Activated CD4-positive, alpha-beta T cell treated with anti-CD3 and anti-CD28 coated beads for 48 hours (primary cell): ENCODE results near the gene KIF26A.

Experiments used
- DNase-seq: peaks from one replicate; pipeline ENCODE4 v3.0.0-alpha.2; 2020

The KIF26A gene

GRCh38 chr14:104133496-104133895 lies 4.9 kb upstream of the KIF26A start:
- DNase-seq, result no peak

- no peak for DNase-seq
Observed at GRCh38 chr14:104134061-104134965, 4.1 kb upstream of the KIF26A start.

GRCh38 chr14:104135121-104135903 lies 3.1 kb upstream of the KIF26A start:
- peak; percentile 48 for DNase-seq

DNA sequence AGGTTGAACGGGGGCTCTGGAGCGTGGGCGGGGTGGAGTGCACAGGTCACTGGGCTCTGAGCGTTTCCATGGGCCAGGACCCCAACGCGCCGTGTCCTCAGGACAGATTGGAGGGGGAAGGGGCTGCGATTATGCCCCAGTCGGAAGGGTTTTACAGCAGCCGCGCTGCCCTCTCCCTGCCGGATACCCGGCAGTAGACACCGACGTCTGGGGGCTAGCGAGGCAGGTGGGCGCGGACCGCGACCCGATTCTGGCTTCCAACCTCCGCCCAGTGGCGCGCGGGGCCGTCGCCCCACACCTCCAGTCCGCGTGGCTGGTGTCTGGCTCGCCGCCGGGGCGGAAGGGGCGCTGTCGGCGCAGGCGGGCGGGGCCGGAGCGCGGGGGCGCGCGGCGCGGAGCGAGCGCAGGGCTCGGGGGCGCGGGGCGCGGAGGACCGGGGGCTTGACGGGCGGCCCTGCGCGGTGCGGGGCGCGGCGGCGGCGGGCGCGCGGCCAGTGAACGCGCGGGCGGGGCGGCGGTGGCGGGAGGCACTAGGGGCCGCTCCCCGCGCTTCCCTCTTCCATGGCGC lies 2.4 kb upstream of the KIF26A start:
- peak; percentile 21 for DNase-seq

- DNase-seq, result peak; percentile 23
Observed at GRCh38 chr14:104136472-104137296, 1.7 kb upstream of the KIF26A start.

DNA sequence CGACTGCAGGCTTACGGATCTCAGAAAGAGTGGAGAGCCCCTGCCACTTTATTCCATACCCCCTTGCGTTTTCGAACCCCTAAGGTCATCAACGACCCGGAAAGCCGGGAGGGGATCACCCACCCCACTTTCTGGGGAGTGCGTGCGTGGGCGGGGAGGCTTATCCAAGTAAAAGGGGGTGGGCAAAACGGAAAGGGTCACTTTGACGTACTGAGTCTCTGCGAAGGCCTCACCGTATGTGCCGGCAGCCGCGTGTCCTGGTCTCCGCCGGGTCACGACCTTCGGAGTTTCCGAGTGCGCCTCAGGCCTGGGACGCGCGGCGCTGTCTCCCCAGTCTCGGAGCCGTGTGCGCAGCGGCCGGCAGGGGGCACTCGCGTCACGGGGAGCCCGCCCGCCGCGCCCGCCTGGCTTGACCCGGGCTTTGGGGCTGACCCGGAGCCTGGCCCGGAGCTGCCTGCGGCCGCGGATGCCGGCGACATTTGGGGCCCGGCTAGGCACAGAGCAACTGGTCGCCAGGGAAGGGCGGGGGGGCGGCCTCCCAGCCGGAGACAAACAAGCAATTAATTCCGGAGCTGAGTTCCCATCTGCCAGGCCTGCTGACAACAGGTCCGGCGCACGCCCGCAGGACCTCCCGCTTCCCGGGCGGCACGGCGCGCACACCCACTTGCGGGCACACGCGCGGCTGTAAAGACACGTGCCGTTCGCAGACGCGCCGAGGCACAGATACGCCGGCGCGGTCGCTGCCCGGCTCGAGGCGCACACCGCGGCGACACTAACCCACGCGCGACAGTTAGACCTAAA lies 890 bp upstream of the KIF26A start:
- peak; percentile 79 for DNase-seq

- no peak for DNase-seq
Observed at GRCh38 chr14:104138718-104139459, 502 bp downstream of the KIF26A start.

GRCh38 chr14:104139460-104140212 lies 1.2 kb downstream of the KIF26A start:
- DNase-seq, result no peak

DNA sequence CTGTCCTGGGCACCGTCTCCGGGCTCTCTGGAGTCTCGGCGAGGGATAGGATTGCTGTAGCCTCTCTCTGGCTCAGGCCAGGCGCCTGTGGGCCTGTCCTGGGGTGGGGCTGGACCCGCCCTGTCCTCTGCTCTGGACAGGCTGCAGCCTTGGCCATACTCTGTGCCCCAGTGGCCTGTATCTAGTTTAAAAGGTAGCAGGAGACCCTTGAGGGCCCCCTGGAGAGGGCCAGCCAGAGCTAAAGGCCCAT lies 1.8 kb downstream of the KIF26A start:
- DNase-seq, result no peak

DNA sequence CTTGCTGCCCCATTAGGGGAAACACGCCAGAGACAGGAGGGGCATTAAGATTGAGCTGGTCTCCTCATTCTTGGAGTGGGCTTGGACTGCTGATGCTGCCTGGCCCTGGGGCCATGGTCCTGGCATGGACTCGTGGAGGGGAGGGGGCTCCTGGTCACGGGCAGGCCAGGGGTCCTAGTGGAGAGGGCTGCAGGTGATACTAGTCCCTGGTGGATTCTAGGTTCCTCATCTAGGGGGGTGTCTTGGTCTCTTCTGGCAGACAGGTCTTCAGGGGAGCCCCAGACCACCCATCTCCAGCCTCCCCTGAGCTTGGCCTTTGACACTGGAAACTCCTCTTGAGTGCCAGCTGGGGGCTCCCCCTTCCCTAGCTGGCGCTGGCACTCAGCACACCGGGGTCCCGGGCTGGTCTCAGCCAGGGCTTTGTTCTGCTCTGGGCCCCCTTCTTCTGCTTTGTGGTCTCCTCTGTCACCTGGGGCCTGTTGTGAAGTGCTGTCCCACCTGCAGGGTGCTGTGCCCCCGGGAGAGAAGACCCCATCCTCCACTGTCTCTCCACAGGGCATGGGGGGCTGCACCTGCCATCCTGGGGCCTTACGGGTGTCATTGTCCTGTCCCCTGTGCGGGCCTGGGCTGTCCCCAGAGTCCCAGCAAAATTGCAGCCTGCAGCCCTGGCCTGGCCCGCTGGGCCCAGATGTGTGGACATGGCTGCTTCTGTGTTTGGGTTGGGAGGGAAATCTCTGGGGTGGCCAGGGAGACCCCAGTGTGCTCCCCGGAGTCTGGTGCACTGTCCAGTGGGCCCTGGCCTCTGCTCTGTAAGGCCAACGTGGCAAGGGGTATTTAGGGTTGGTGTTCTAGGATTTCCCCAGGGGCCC lies 2.3 kb downstream of the KIF26A start:
- no peak for DNase-seq

GRCh38 chr14:104141621-104142091 lies 3.3 kb downstream of the KIF26A start:
- no peak for DNase-seq

DNA sequence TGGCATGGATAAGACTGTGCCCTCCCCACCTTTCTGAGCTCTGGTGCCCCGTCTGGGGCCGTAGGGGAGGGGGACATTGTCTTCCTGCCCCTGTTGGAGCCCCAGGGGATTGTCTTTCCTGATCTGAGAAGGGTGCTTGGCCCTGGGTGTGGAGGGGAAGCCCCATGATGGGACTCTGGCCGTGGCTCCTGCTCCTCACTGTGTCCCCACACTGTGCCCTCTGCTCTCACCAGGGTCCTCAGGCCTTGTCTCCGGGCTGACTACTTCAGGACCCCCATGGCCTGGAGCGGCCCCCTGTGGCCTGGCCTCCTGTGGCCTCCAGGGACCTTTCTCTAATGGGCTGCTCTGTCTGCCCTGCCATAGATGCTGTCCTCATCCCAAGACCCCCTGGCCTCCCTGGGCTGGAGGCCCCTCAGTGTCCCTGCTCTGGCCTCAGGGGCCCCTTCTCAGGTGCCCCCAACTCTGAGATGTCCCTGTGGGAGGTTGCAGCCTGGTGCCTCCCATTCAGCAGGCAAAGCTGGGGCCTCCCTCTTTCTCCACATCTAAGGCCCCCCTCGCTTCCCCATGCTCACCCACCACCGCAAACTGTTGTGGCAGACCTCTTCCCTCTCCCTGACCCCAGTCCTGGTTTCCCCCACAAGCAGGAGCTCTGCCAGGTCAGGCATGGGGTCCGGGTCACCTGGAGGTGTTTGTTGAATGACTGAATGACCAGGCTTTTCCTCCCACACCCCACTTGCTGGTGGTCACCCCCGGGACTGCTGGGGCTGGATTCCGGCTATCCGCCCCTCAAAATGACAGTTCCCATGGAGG lies 4.0 kb downstream of the KIF26A start:
- no peak for DNase-seq

- no peak for DNase-seq
Observed at GRCh38 chr14:104142946-104143470, 4.6 kb downstream of the KIF26A start.

DNA sequence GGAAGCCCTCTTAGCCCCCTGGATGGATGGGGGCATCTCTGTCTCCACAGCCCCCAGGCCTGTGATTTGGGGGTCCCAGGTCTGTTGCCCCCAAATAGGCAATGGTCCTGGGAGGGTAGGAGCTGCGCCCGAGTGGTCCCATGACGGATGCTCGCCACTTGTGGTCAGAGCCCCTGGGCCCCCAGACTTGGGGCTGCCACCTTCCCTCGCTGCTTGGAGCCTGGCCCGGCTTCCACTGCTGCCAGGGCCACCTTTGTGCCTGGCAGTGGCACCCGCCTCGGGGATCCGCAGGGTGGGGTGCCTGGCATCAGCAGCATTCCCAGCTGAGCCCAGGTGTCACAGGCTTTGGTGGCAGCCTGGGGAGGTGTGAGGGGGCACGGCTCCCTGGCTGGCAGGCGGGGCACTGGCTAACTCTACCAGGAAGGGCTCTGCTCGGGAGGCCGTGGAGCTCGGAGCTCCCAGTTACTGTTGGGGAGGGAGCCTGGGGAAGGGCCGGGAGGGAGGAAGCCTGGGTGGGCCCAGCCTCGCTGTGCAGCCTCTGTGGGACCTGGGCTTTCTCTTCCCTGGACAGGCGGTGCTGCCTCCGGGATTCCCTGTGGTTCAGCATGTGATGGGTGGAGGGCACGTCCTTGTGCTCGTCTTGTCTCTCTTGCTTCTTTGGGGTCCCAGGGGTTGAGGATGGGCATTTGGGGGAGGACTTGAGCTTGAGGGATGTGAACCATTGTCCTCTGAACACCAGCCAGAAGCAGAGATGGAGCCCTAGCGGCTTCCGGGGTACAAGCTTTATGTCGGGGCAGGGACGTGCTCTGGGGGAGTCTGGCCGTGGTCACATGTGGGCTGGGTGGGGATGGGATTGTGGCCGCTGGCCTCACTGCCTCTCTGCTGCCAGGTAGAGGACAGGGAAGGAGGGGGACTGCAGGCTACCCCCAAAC lies 5.4 kb downstream of the KIF26A start:
- DNase-seq, result no peak

DNA sequence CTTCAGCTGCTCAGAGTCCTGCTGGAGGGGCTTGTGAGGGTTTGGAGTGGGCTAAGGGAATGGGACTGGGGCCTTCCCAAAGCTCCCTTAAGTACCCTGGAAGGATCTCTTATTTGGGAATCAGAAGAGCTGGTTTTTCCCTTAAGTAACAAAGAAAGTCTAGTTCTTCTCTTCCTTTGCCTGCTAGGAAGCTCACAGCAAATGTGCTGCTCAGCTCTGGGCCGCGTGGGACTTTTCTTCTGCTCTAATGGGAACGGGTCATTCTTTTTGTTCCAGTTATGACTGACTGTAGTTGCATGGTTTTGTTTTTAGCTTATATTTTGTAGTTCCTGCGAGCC lies 6.0 kb downstream of the KIF26A start:
- no peak for DNase-seq

GRCh38 chr14:104144911-104145825 lies 6.8 kb downstream of the KIF26A start:
- no peak for DNase-seq
